Upper lobe of left lung (tissue), 6 donors: ENCODE results near the gene CLCN6. TPM values are rescaled to one million over a fixed set of nuclear protein-coding genes. Genes with fewer than 3 reads are reported as not detected.

Experiments used
- ATAC-seq, 2 donors: fragments of 200-7000 bp; cut with Tn5 transposase; one replicate each; pipeline ENCODE4 v1.9.1; 2022; ENCODE audit warnings: mild to moderate bottlenecking in 2 of 2, moderate library complexity in 2 of 2; ENCODE audit not compliant: low FRiP score in 2 of 2
- DNase-seq, 2 donors: peaks; one replicate each; pipeline ENCODE4 v3.0.0-alpha.2; 2019 to 2020
- H3K27ac ChIP-seq, 4 donors: fragments of 200-600 bp; sonication (generic); one replicate each; pipeline ENCODE4 v1.5.1; 2016 to 2019
- H3K27me3 ChIP-seq, 4 donors: fragments of 200-600 bp; sonication (generic); one replicate each; pipeline ENCODE4 v1.5.1; 2017 to 2019
- H3K36me3 ChIP-seq, 4 donors: fragments of 200-600 bp; sonication (generic); one replicate each; pipeline ENCODE4 v1.5.1; 2016 to 2019
- H3K4me1 ChIP-seq, 4 donors: fragments of 200-600 bp; sonication (generic); one replicate each; pipeline ENCODE4 v1.5.1; 2018 to 2019
- H3K4me3 ChIP-seq, 4 donors: fragments of 200-600 bp; sonication (generic); one replicate each; pipeline ENCODE4 v1.5.1; 2017 to 2019; ENCODE audit warnings: mild to moderate bottlenecking in 2 of 4, moderate library complexity in 1 of 4
- H3K9me3 ChIP-seq, 4 donors: fragments of 200-600 bp; sonication (generic); one replicate each; pipeline ENCODE4 v1.5.1; 2018 to 2019
- CTCF ChIP-seq, 6 experiments: fragments of 450-650 bp in 4 of 6; fragments of 200-600 bp in 2 of 6; sonication (generic) in 2 of 6; IDR thresholded peaks; one replicate each; pipeline ENCODE4 v1.5.1; 2016 to 2019; ENCODE audit warnings: antibody characterized with exemption in 6 of 6
- EP300 ChIP-seq, 4 donors: sonication (generic); formaldehyde crosslinking; IDR thresholded peaks; one replicate each; pipeline ENCODE4 v1.5.1; 2017; ENCODE audit warnings: antibody characterized with exemption in 4 of 4, control low read depth in 2 of 4
- POLR2A ChIP-seq, 4 donors: fragments of 450-650 bp; IDR thresholded peaks; one replicate each; pipeline ENCODE4 v1.5.1; 2016 to 2017; ENCODE audit warnings: antibody characterized with exemption in 4 of 4, mild to moderate bottlenecking in 2 of 4
- POLR2AphosphoS5 ChIP-seq, 2 donors: sonication (generic); formaldehyde crosslinking; IDR thresholded peaks; one replicate each; pipeline ENCODE4 v1.5.1; 2017; ENCODE audit warnings: antibody characterized with exemption in 2 of 2
- WGBS, 2 donors: methylation state at CpG; one replicate each; pipeline ENCODE4 v1.1.5; 2017 to 2018; 5-methylcytosine and 5-hydroxymethylcytosine counted together
- total RNA-seq, 6 donors: library from RNA; depleted of rRNA in 4 of 6; stranded (reverse); fragments of >200 nt in 4 of 6; gene quantifications; one replicate each; pipeline versions ENCODE4 v1.1.0 to v1.2.1, GENCODE V29; 2016 to 2021
- donor health status: DM: no; HTN: no; CAD: no; lungs with moderate emphysema.
- donor health status: DM: no; HTN: yes; CAD: no; lungs with severe emphysema.

The CLCN6 gene
- total RNA-seq, 6 donors from 2014 or later: 21.6 to 96.4 (median 33.0) TPM

GRCh38 chr1:11886986-11887665 lies 81.1 kb downstream of the CLCN6 start:
- no peaks in the 10 kb centered on the region for H3K9me3 ChIP-seq
- H3K4me1 ChIP-seq: peaks cover 0 to 7% (median 5%) of the 10 kb centered on the region in 4 donors
- WGBS, 2 donors: 81 to 86% methylated on average over 17 to 19 of the region's 19 CpGs
- no peaks in the 10 kb centered on the region for H3K27me3 ChIP-seq
- no peaks in the 10 kb centered on the region for H3K36me3 ChIP-seq
- ATAC-seq (peak in 1 of 2 donors; percentile 74), DNase-seq (peak in 1 of 2 donors; percentile 71)
- TF ChIP-seq CTCF (IDR thresholded peaks at IDR 0.05) (no peak), POLR2A (IDR thresholded peaks at IDR 0.05) (no peak), EP300 (IDR thresholded peaks at IDR 0.05) (no peak), POLR2AphosphoS5 (IDR thresholded peaks at IDR 0.05) (no peak)
- H3K27ac ChIP-seq: no peak overlapping the region
- no peak overlapping the region for H3K4me3 ChIP-seq

GRCh38 chr1:11887666-11888007 lies 81.6 kb downstream of the CLCN6 start:
- WGBS, 2 donors: 85 to 89% methylated on average over 7 of the region's 7 CpGs
- H3K36me3 ChIP-seq: no peaks in the 10 kb centered on the region
- peaks cover 0 to 7% (median 5%) of the 10 kb centered on the region in 4 donors for H3K4me1 ChIP-seq
- DNase-seq: no peak
- no peak for ATAC-seq
- no peaks in the 10 kb centered on the region for H3K27me3 ChIP-seq
- no peak overlapping the region for H3K4me3 ChIP-seq
- no peak overlapping the region for H3K27ac ChIP-seq
- H3K9me3 ChIP-seq: no peaks in the 10 kb centered on the region
- TF ChIP-seq POLR2AphosphoS5 (IDR thresholded peaks at IDR 0.05): no peak
- no peak for TF ChIP-seq POLR2A (IDR thresholded peaks at IDR 0.05)
- no peak for TF ChIP-seq CTCF (IDR thresholded peaks at IDR 0.05)
- no peak for TF ChIP-seq EP300 (IDR thresholded peaks at IDR 0.05)

GRCh38 chr1:11888206-11888876 lies 82.3 kb downstream of the CLCN6 start:
- Histone ChIP-seq H3K4me1 (no peaks in the 10 kb centered on the region), H3K27me3 (no peaks in the 10 kb centered on the region), H3K27ac (no peak overlapping the region), H3K9me3 (no peaks in the 10 kb centered on the region), H3K36me3 (no peaks in the 10 kb centered on the region), H3K4me3 (no peak overlapping the region)
- ATAC-seq (no peak), DNase-seq (no peak)
- no peak for TF ChIP-seq POLR2AphosphoS5 (IDR thresholded peaks at IDR 0.05)
- TF ChIP-seq EP300 (IDR thresholded peaks at IDR 0.05): no peak
- no peak for TF ChIP-seq CTCF (IDR thresholded peaks at IDR 0.05)
- no peak for TF ChIP-seq POLR2A (IDR thresholded peaks at IDR 0.05)
- WGBS, 2 donors: 74 to 92% methylated on average over 5 to 15 of the region's 15 CpGs

- 43% methylated on average over 3 of the region's 3 CpGs; no CpG with 5 or more reads in 1 of the 2 donors for WGBS, 2 donors
- no peak for TF ChIP-seq POLR2A (IDR thresholded peaks at IDR 0.05)
- no peak for TF ChIP-seq CTCF (IDR thresholded peaks at IDR 0.05)
- TF ChIP-seq POLR2AphosphoS5 (IDR thresholded peaks at IDR 0.05): no peak
- no peak for TF ChIP-seq EP300 (IDR thresholded peaks at IDR 0.05)
- Histone ChIP-seq H3K4me3 (no peak overlapping the region), H3K36me3 (no peaks in the 10 kb centered on the region), H3K4me1 (no peaks in the 10 kb centered on the region), H3K9me3 (no peaks in the 10 kb centered on the region), H3K27ac (no peak overlapping the region), H3K27me3 (no peaks in the 10 kb centered on the region)
- ATAC-seq (no peak), DNase-seq (no peak)
Measured at GRCh38 chr1:11888877-11889208, 82.9 kb downstream of the CLCN6 start.
